Lower leg skin (tissue), 3 donors: ENCODE measurements around the gene PAX5.

ENCODE experiments used
- POLR2A ChIP-seq, 2 donors: fragments of 450-650 bp; IDR thresholded peaks; one replicate each; pipeline ENCODE4 v1.6.1; 2016 to 2017; ENCODE audit warnings: antibody characterized with exemption in 2 of 2, mild to moderate bottlenecking in 1 of 2, moderate library complexity in 1 of 2
- TF ChIP-seq, protein P1 (sequence below), 3 donors: fragments of 450-650 bp; IDR thresholded peaks; one replicate each; pipeline ENCODE4 v1.5.1; 2016; ENCODE audit warnings: antibody characterized with exemption in 3 of 3, mild to moderate bottlenecking in 3 of 3, moderate library complexity in 2 of 3

- TF ChIP-seq, protein P1, sequence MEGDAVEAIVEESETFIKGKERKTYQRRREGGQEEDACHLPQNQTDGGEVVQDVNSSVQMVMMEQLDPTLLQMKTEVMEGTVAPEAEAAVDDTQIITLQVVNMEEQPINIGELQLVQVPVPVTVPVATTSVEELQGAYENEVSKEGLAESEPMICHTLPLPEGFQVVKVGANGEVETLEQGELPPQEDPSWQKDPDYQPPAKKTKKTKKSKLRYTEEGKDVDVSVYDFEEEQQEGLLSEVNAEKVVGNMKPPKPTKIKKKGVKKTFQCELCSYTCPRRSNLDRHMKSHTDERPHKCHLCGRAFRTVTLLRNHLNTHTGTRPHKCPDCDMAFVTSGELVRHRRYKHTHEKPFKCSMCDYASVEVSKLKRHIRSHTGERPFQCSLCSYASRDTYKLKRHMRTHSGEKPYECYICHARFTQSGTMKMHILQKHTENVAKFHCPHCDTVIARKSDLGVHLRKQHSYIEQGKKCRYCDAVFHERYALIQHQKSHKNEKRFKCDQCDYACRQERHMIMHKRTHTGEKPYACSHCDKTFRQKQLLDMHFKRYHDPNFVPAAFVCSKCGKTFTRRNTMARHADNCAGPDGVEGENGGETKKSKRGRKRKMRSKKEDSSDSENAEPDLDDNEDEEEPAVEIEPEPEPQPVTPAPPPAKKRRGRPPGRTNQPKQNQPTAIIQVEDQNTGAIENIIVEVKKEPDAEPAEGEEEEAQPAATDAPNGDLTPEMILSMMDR (IDR thresholded peaks at IDR 0.05): no peak
- no peak for TF ChIP-seq POLR2A (IDR thresholded peaks at IDR 0.05)
These were observed 101.9 kb downstream of the PAX5 start for GRCh38 chr9:36932198-36932597.
